ENCODE results near the gene MASP2.

GRCh38 chr1:11019971-11020370, 27.1 kb downstream of the MASP2 start:
- no peak for TF ChIP-seq CTCF (IDR thresholded peaks at IDR 0.05; ENCODE audit: insufficient read depth, low read depth, low read length)
- TF ChIP-seq EZH2 (IDR thresholded peaks at IDR 0.05; ENCODE audit: insufficient read depth, low read length), result no peak
